ENCODE results near the gene CASP9.

The CASP9 gene

GRCh38 chr1:15457585-15457984, 66.4 kb downstream of the CASP9 start:
- no peaks in the 10 kb centered on the region for H3K9me3 ChIP-seq (ENCODE audit: low read depth, low read length)
- no peak for DNase-seq (ENCODE audit: low read depth, low spot score)
- no peak for TF ChIP-seq FOXP2 (optimal IDR thresholded peaks at IDR 0.05; ENCODE audit: control extremely low read depth, extremely low read length, insufficient read depth)
- no peak for TF ChIP-seq EZH2 (IDR thresholded peaks at IDR 0.05)
- no peak for TF ChIP-seq POLR2AphosphoS5 (IDR thresholded peaks at IDR 0.05; ENCODE audit: borderline replicate concordance, low read depth, low read length)

GRCh38 chr1:15456313-15456954, 67.6 kb downstream of the CASP9 start, which contains the start of gene CELA2A:
Gene CELA2A, plus strand, starts transcription at chr1:15456732. Its CDS starts 22 bp downstream, at chr1:15456754.
- no peaks in the 10 kb centered on the region for H3K9me3 ChIP-seq (ENCODE audit: low read depth, low read length)
- no peak for DNase-seq (ENCODE audit: low read depth, low spot score)
- no peak within 1 kb of the TSS for H3K27ac ChIP-seq
- TF ChIP-seq FOXP2 (optimal IDR thresholded peaks at IDR 0.05; ENCODE audit: control extremely low read depth, extremely low read length, insufficient read depth) (no peak), EZH2 (IDR thresholded peaks at IDR 0.05) (no peak), POLR2AphosphoS5 (IDR thresholded peaks at IDR 0.05; ENCODE audit: borderline replicate concordance, low read depth, low read length) (no peak)
- H3K4me3 ChIP-seq, result no peak within 1 kb of the TSS
- H3K36me3 ChIP-seq (ENCODE audit: insufficient read depth, low read length), result no peaks in the 10 kb centered on the region
- no peak within 1 kb of the TSS for H3K9ac ChIP-seq (ENCODE audit: insufficient read length)

More at GRCh38 chr1:15457585-15457984, 66.4 kb downstream of the CASP9 start:
- Histone ChIP-seq H3K36me3 (ENCODE audit: insufficient read depth, low read length) (no peaks in the 10 kb centered on the region), H3K9ac (ENCODE audit: insufficient read length) (no peak overlapping the region), H3K27ac (no peak overlapping the region), H3K4me3 (no peak overlapping the region)

- Histone ChIP-seq H3K36me3 (ENCODE audit: insufficient read depth, low read length) (no peaks in the 10 kb centered on the region), H3K9ac (ENCODE audit: insufficient read length) (no peak overlapping the region), H3K27ac (no peak overlapping the region), H3K4me3 (no peak overlapping the region), H3K9me3 (ENCODE audit: low read depth, low read length) (no peaks in the 10 kb centered on the region)
- DNase-seq (ENCODE audit: low read depth, low spot score), result no peak
- TF ChIP-seq FOXP2 (optimal IDR thresholded peaks at IDR 0.05; ENCODE audit: control extremely low read depth, extremely low read length, insufficient read depth), result no peak
- no peak for TF ChIP-seq EZH2 (IDR thresholded peaks at IDR 0.05)
- TF ChIP-seq POLR2AphosphoS5 (IDR thresholded peaks at IDR 0.05; ENCODE audit: borderline replicate concordance, low read depth, low read length), result no peak
Observed at GRCh38 chr1:15455522-15455921, 68.5 kb downstream of the CASP9 start.

DNA sequence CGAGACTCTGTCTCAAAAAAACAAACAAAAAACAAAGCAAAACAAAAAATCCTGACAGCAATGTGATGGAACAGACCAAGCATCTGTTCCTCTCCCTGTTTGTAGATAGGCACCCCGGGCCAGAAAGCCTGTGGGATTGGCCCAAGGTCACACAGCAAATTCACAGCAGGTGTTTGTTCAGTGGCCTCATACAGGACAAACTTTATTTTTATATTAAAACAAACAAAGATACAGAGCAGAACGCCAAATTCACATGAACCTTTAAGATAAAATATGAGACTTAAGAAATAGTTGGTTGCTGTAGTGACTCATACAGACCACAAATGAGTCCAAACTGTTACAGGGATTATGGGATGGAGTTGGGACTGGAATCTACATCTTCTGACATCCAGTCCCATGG, 69.8 kb downstream of the CASP9 start:
- no peak overlapping the region for H3K27ac ChIP-seq

GRCh38 chr1:15453734-15454133, 70.3 kb downstream of the CASP9 start:
- H3K9me3 ChIP-seq (ENCODE audit: low read depth, low read length), result no peaks in the 10 kb centered on the region
- H3K9ac ChIP-seq (ENCODE audit: insufficient read length), result no peak overlapping the region
- no peak for DNase-seq (ENCODE audit: low read depth, low spot score)
- H3K4me3 ChIP-seq, result no peak overlapping the region
- TF ChIP-seq EZH2 (IDR thresholded peaks at IDR 0.05) (no peak), FOXP2 (optimal IDR thresholded peaks at IDR 0.05; ENCODE audit: control extremely low read depth, extremely low read length, insufficient read depth) (no peak), POLR2AphosphoS5 (IDR thresholded peaks at IDR 0.05; ENCODE audit: borderline replicate concordance, low read depth, low read length) (no peak)
- no peak overlapping the region for H3K27ac ChIP-seq
- H3K36me3 ChIP-seq (ENCODE audit: insufficient read depth, low read length), result no peaks in the 10 kb centered on the region

More for the DNA sequence above, 69.8 kb downstream of the CASP9 start:
- no peaks in the 10 kb centered on the region for H3K9me3 ChIP-seq (ENCODE audit: low read depth, low read length)
- DNase-seq (ENCODE audit: low read depth, low spot score), result no peak
- H3K9ac ChIP-seq (ENCODE audit: insufficient read length), result no peak overlapping the region
- no peaks in the 10 kb centered on the region for H3K36me3 ChIP-seq (ENCODE audit: insufficient read depth, low read length)
- no peak overlapping the region for H3K4me3 ChIP-seq
- no peak for TF ChIP-seq EZH2 (IDR thresholded peaks at IDR 0.05)
- TF ChIP-seq POLR2AphosphoS5 (IDR thresholded peaks at IDR 0.05; ENCODE audit: borderline replicate concordance, low read depth, low read length), result no peak
- TF ChIP-seq FOXP2 (optimal IDR thresholded peaks at IDR 0.05; ENCODE audit: control extremely low read depth, extremely low read length, insufficient read depth), result no peak

- no peak overlapping the region for H3K9ac ChIP-seq (ENCODE audit: insufficient read length)
- no peaks in the 10 kb centered on the region for H3K36me3 ChIP-seq (ENCODE audit: insufficient read depth, low read length)
- H3K27ac ChIP-seq, result no peak overlapping the region; the same call in 1 of the 2 replicates
- no peak overlapping the region for H3K4me3 ChIP-seq
- DNase-seq (ENCODE audit: low read depth, low spot score), result no peak
- no peaks in the 10 kb centered on the region for H3K9me3 ChIP-seq (ENCODE audit: low read depth, low read length)
- TF ChIP-seq EZH2 (IDR thresholded peaks at IDR 0.05) (no peak), POLR2AphosphoS5 (IDR thresholded peaks at IDR 0.05; ENCODE audit: borderline replicate concordance, low read depth, low read length) (no peak), FOXP2 (optimal IDR thresholded peaks at IDR 0.05; ENCODE audit: control extremely low read depth, extremely low read length, insufficient read depth) (no peak)
Observed at GRCh38 chr1:15452866-15453571, 71.0 kb downstream of the CASP9 start.

GRCh38 chr1:15452216-15452615, 71.8 kb downstream of the CASP9 start:
- DNase-seq (ENCODE audit: low read depth, low spot score), result no peak
- H3K9me3 ChIP-seq (ENCODE audit: low read depth, low read length), result no peaks in the 10 kb centered on the region
- H3K36me3 ChIP-seq (ENCODE audit: insufficient read depth, low read length), result no peaks in the 10 kb centered on the region
- no peak overlapping the region for H3K27ac ChIP-seq
- no peak for TF ChIP-seq FOXP2 (optimal IDR thresholded peaks at IDR 0.05; ENCODE audit: control extremely low read depth, extremely low read length, insufficient read depth)
- no peak for TF ChIP-seq POLR2AphosphoS5 (IDR thresholded peaks at IDR 0.05; ENCODE audit: borderline replicate concordance, low read depth, low read length)
- TF ChIP-seq EZH2 (IDR thresholded peaks at IDR 0.05), result no peak
- H3K9ac ChIP-seq (ENCODE audit: insufficient read length), result no peak overlapping the region
- no peak overlapping the region for H3K4me3 ChIP-seq

DNA sequence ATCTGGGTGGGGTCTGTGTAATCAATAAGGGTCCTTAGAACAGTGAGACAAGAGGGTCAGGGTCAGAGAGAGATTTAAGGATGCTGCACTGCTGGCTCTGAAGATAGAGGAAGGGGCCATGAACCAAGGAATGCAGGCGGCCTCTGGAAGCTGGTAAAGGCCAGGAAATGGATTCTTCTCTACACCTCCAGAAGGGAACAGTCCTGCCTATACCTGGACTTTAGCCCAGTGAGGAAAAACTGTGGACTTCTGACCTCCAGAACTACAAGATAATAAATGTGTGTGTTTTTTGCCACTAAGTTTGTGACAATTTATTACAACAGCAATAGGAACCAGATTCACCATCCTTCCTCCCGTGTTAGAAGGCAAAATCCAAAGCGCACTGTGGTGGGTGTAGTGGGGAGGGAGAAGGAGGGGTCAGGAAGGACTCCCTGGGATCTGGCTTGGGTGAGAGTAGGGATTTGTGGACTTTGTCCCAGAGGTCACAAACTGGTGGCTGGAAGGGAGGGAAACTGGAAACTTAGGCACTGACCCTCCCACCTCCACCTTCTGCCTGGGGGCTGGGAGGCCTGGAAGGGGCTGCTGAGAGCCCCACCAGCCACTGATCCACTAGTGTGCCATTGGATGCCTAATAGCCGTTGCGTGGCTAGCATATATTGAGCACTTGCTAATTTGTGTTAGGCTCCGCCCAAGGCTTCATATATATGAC, 72.8 kb downstream of the CASP9 start:
- TF ChIP-seq FOXP2 (optimal IDR thresholded peaks at IDR 0.05; ENCODE audit: control extremely low read depth, extremely low read length, insufficient read depth), result no peak
- no peak for TF ChIP-seq EZH2 (IDR thresholded peaks at IDR 0.05)
- TF ChIP-seq POLR2AphosphoS5 (IDR thresholded peaks at IDR 0.05; ENCODE audit: borderline replicate concordance, low read depth, low read length), result no peak
- Histone ChIP-seq H3K9ac (ENCODE audit: insufficient read length) (no peak overlapping the region), H3K27ac (no peak overlapping the region), H3K36me3 (ENCODE audit: insufficient read depth, low read length) (no peaks in the 10 kb centered on the region), H3K9me3 (ENCODE audit: low read depth, low read length) (no peaks in the 10 kb centered on the region), H3K4me3 (no peak overlapping the region)
- DNase-seq (ENCODE audit: low read depth, low spot score), result no peak
